Panc1 (cell line): ENCODE results near the gene LMO3.

ENCODE experiments used
- CTCF ChIP-seq: fragments of 450-650 bp; IDR thresholded peaks from 2 replicates; pipeline ENCODE4 v1.5.1; 2017; ENCODE audit warnings: mild to moderate bottlenecking
- POLR2AphosphoS5 ChIP-seq: IDR thresholded peaks from 2 replicates; pipeline ENCODE4 v1.6.1; 2012; ENCODE audit warnings: mild to moderate bottlenecking, low read depth, low read length, moderate library complexity
- REST ChIP-seq, 2 experiments: IDR thresholded peaks; 2 replicates each; pipeline ENCODE4 v1.6.1; 2011 to 2012; ENCODE audit warnings: low read depth in 2 of 2, control low read depth in 1 of 2, low read length in 1 of 2, mild to moderate bottlenecking in 1 of 2, moderate library complexity in 1 of 2; ENCODE audit not compliant: insufficient read depth in 1 of 2
- SIN3A ChIP-seq: IDR thresholded peaks from 2 replicates; pipeline ENCODE4 v1.6.1; 2012; ENCODE audit warnings: low read depth, mild to moderate bottlenecking, low read length, moderate library complexity, borderline replicate concordance; ENCODE audit not compliant: insufficient read depth
- TCF7L2 ChIP-seq: IDR thresholded peaks from 2 replicates; pipeline ENCODE4 v1.6.1; 2011; ENCODE audit warnings: mild to moderate bottlenecking, low read depth, low read length, inconsistent platforms

- TF ChIP-seq CTCF (no peak), SIN3A (no peak), REST (IDR thresholded peaks at IDR 0.05; ENCODE audit: insufficient read depth in 1 of 2, low read depth in 2 of 2, low read length in 1 of 2) (no peak), TCF7L2 (no peak), POLR2AphosphoS5 (no peak)
These were observed 81.6 kb downstream of the LMO3 start for GRCh38 chr12:16524378-16524777.
